RWPE1 (cell line): ENCODE results near the gene PRKAB2.
"Not testable (repeated sequence)": the region's sequence is repeated elsewhere in the genome, so short reads cannot be mapped to it uniquely, and the experiment has no call there.

Experiments
- CTCF ChIA-PET: fragments of 350-600 bp; sonication (Branson Sonifier 250); formaldehyde crosslinking; extraction: SDS; loops from one replicate; lab custom pipeline; 2021; lab: Yijun Ruan, JAX
- POLR2A ChIA-PET: fragments of 400-600 bp; formaldehyde crosslinking; extraction: SDS; loops from one replicate; lab custom pipeline; 2020; ENCODE audit warnings: antibody characterized with exemption; ENCODE audit not compliant: low non-redundant PET; lab: Yijun Ruan, JAX
- DNase-seq: peaks from one replicate; pipeline ENCODE4 v3.0.0; 2012; ENCODE audit warnings: low spot score
- H3K27ac ChIP-seq: fragments of 450-650 bp; 2 replicates; pipeline ENCODE4 v1.5.1; 2017
- CTCF ChIP-seq: fragments of 450-650 bp; conservative IDR thresholded peaks from 2 replicates; pipeline ENCODE4 v1.5.1; 2017; ENCODE audit warnings: low read depth, mild to moderate bottlenecking

Gene PRKAB2

DNA sequence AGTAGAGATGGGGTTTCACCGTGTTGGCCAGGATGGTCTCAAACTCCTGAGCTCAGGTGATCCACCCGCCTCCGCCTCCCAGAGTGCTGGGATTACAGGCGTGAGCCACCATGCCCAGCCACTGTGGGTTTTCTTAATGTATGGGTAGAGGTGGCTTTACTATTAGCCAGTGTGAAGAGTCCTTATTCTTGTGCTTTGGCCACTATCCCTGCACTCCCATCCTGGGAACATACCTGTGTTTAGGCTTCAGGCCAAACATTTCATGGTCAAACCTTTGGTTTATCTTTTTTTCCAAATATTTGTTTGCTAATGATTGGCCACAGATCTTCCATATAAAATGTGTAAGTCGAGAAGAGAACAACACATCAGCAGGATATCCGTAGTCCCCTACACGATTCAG lies 36.3 kb upstream of the PRKAB2 start:
- ChIA-PET POLR2A (no interaction called here), CTCF (no interaction called here)

GRCh38 chr1:147207192-147207591 lies 34.9 kb upstream of the PRKAB2 start:
- no peak for DNase-seq
- TF ChIP-seq CTCF: no peak
- CTCF ChIA-PET: no interaction called here
- H3K27ac ChIP-seq: no peak overlapping the region
- POLR2A ChIA-PET: no interaction called here

More for the DNA sequence above, 36.3 kb upstream of the PRKAB2 start:
- DNase-seq: no peak
- no peak overlapping the region for H3K27ac ChIP-seq
- no peak for TF ChIP-seq CTCF

DNA sequence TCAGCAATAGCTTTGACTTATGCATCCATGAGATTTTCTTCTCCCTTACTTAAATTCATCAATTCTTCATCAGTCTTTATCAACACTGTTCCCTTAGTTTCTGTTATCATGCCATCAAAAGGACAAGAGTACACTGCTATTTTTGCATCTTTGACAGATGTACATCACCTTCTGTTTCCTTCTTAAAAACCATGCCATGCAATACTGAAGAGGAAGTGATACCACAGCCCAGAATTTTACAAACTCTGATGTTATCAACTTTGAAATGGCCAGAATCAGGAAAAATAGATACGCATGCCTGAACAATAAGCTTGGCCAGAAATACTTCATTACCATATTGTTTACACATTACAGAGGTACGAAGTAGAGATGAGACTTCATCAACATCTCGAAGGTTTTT lies 31.8 kb upstream of the PRKAB2 start:
- CTCF ChIA-PET: no interaction called here
- H3K27ac ChIP-seq: no peak overlapping the region
- no peak for TF ChIP-seq CTCF
- no peak for DNase-seq
- POLR2A ChIA-PET: no interaction called here

DNA sequence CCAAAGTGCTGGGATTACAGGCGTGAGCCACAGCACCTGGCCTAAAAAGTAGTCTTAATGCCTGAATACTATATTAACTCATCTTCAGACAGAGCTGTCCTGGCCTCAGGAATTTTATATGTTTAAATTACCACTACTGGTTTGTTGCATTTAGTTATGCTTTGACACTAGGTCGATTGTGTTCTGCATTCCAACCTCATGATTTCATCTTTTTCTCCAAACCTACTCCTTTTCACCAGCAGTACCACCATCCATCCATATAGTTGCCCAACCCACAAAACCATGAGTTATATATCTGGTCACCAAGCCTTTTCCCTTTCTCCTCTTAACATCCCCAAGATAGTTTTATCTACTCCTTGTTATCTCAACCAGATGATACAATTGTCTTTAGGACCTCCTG lies 30.3 kb upstream of the PRKAB2 start:
- no peak overlapping the region for H3K27ac ChIP-seq
- no peak for TF ChIP-seq CTCF
- CTCF ChIA-PET: no interaction called here
- POLR2A ChIA-PET: no interaction called here
- DNase-seq: no peak

DNA sequence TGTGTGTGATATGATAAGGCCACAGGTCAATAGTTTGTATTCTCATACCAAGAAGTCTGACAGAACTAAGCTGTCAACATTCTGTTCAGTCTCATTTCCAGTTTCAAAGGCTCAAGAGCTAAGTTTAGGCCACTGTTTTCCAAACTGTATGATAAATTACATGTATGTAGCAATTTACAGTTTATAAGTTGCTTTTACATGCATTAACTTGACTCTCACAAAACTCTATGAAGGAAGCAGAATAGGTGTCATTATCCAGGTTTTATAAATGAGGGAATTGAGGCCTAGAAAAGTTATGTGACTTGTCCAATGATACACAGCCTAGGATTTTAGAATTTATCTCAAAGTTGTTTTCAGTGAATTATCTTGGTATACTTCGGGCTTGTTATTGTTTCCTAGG lies 29.5 kb upstream of the PRKAB2 start:
- ChIA-PET CTCF (no interaction called here), POLR2A (no interaction called here)
- DNase-seq: no peak
- no peak overlapping the region for H3K27ac ChIP-seq
- no peak for TF ChIP-seq CTCF

- H3K27ac ChIP-seq: no peak overlapping the region
- TF ChIP-seq CTCF: no peak
- DNase-seq: no peak
- ChIA-PET CTCF (no interaction called here), POLR2A (no interaction called here)
These were observed 29.0 kb upstream of the PRKAB2 start for GRCh38 chr1:147201276-147201675.

DNA sequence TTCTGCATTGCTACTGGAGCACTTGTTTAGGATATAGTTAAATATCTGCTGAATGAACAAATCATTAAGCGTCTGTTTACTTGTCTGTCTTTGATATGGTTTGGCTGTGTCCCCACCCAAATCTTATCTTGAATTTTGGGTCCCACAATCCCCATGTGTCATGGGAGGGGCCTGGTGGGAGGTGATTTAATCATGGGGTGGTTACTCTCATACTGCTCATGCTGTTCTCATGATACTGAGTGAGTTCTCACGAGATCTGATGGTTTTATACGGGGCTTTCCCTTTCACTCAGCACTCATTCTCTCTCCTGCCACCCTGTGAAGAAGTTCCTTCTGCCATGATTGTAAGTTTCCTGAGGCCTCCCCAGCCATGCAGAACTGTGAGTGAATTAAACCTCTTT lies 25.1 kb upstream of the PRKAB2 start:
- DNase-seq, CTCF ChIA-PET: not testable (repeated sequence)

More for the DNA sequence above, 25.1 kb upstream of the PRKAB2 start:
- POLR2A ChIA-PET, H3K27ac ChIP-seq: not testable (repeated sequence)
